Kidney epithelial cell (primary cell): ENCODE measurements around the gene ATP2C1. TPM values are rescaled to one million over a fixed set of nuclear protein-coding genes. Genes with fewer than 3 reads are reported as not detected.

ENCODE experiments used
- DNase-seq: peaks from one replicate; pipeline ENCODE4 v3.0.0-alpha.2; 2010; ENCODE audit warnings: low read depth
- H3K27me3 ChIP-seq: 2 replicates; pipeline ENCODE4 v1.6.0; 2011; ENCODE audit warnings: low read length; ENCODE audit not compliant: control insufficient read depth, insufficient read depth
- H3K36me3 ChIP-seq: 2 replicates; pipeline ENCODE4 v1.5.1; 2011; ENCODE audit warnings: low read length; ENCODE audit not compliant: control insufficient read depth, insufficient read depth
- H3K4me3 ChIP-seq: 2 replicates; pipeline ENCODE4 v1.5.1; 2011; ENCODE audit warnings: low read depth, mild to moderate bottlenecking, control low read depth, low read length
- total RNA-seq: library from RNA; depleted of rRNA; stranded (reverse); fragments of >200 nt; gene quantifications from 2 replicates; pipeline ENCODE4 v1.2.3, GENCODE V29; 2015
- TF ChIP-seq, protein P1 (sequence below): IDR thresholded peaks from 2 replicates; pipeline ENCODE4 v1.5.1; 2011; ENCODE audit warnings: mild to moderate bottlenecking, moderate library complexity, low read length, control low read depth, inconsistent platforms; ENCODE audit not compliant: insufficient read depth, poor library complexity, severe bottlenecking

The ATP2C1 gene
- total RNA-seq, 1 donor from 2014 or later, result 85.3 TPM

DNA sequence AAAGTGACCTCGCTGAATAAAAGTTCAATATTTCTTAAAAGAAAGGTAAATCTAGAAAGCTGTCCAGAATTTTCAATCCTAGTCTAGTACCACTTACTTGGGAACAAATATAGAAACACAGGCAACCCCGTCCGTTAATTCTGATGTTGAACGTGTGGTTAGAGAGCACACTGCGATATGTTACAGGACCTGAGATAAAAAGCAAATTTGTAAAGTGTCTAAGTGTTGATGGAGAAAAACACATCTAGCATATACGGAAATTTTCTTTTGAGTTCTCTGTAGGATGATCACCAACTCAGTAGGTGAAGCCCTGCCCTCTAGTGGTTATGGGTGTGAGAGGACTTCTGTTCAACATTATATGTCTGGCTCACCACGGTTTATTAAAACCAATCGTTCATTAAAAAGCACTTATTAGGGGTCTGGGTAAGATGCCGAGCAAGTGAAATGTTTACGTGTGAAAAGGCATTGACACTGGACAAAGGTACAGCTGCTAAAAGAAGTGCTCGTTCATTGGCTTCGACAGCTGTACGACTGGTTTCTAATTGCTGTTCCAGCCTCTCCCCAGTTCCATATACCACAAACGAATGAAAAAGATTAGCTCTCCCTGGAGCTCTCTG is 1.0 kb upstream of the ATP2C1 start:
- Histone ChIP-seq H3K36me3 (no peaks in the 10 kb centered on the region), H3K4me3 (peak overlapping the region; percentile 84), H3K27me3 (no peaks in the 10 kb centered on the region)
- TF ChIP-seq, protein P1, sequence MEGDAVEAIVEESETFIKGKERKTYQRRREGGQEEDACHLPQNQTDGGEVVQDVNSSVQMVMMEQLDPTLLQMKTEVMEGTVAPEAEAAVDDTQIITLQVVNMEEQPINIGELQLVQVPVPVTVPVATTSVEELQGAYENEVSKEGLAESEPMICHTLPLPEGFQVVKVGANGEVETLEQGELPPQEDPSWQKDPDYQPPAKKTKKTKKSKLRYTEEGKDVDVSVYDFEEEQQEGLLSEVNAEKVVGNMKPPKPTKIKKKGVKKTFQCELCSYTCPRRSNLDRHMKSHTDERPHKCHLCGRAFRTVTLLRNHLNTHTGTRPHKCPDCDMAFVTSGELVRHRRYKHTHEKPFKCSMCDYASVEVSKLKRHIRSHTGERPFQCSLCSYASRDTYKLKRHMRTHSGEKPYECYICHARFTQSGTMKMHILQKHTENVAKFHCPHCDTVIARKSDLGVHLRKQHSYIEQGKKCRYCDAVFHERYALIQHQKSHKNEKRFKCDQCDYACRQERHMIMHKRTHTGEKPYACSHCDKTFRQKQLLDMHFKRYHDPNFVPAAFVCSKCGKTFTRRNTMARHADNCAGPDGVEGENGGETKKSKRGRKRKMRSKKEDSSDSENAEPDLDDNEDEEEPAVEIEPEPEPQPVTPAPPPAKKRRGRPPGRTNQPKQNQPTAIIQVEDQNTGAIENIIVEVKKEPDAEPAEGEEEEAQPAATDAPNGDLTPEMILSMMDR, result peak; percentile 79
- no peak for DNase-seq

DNA sequence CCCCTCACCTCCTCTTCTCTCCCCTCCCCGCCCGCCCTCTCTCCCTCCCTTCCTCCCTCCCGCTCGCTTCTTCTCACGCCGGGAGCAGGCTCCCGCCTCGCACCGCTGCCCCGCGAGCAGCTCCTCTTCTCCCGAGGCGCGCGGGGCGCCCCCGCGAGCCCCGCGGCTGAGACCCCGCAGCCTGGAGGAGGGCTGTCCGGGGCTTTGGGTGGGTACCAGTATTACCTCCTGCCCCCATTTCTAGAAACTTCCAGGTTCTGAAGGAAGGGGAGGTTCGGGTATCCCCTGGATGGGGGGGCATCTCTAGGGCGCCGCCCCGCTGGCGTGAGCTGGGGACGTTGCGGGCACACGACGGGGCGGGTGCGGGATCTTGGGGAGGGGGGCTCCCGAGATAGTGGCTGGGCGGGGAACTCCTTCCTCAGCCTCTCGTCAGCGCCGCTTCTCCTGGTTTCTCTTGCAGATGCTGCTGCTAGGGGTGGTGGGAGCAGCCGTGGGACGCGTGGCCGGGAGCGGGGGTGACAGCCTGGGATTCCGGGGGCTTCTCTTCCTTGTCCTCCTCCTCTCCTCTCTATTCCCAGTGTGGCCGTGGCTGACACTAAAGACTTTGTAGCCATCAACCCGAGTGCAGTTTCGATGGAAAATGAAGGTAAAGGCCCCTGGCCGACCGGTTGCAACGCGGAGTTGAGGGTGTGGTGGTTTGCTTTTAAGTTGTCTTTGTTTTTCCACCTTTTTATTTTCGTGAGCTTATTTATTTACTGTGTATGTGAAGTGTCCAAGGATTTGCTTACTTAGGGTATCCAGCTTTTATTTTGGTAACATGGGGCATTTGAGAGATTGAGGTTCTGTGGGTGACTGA is 474 bp downstream of the ATP2C1 start:
- DNase-seq, result no peak
- TF ChIP-seq, protein P1, result no peak

DNA sequence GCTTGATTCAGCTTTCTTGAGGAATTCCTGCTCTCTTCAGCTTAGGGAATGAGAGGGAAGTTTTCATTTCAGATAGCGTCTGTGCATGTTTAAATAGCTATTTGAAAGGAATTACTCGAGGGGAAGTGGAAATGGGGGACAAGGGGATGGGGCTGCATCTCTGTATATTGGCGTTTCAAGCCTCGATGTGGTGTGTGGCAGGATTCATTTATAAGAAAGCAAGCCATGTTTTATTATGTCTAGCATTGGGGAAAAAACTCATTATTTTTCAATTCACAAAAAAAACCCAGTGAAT is 1.0 kb downstream of the ATP2C1 start:
- no peaks in the 10 kb centered on the region for H3K27me3 ChIP-seq
- no peak for DNase-seq
- H3K4me3 ChIP-seq, result peak overlapping the region; percentile 84
- TF ChIP-seq, protein P1, result no peak
- no peaks in the 10 kb centered on the region for H3K36me3 ChIP-seq

More for the DNA sequence above, 474 bp downstream of the ATP2C1 start:
- Histone ChIP-seq H3K4me3 (peak overlapping the region; percentile 84), H3K27me3 (no peaks in the 10 kb centered on the region), H3K36me3 (no peaks in the 10 kb centered on the region)

DNA sequence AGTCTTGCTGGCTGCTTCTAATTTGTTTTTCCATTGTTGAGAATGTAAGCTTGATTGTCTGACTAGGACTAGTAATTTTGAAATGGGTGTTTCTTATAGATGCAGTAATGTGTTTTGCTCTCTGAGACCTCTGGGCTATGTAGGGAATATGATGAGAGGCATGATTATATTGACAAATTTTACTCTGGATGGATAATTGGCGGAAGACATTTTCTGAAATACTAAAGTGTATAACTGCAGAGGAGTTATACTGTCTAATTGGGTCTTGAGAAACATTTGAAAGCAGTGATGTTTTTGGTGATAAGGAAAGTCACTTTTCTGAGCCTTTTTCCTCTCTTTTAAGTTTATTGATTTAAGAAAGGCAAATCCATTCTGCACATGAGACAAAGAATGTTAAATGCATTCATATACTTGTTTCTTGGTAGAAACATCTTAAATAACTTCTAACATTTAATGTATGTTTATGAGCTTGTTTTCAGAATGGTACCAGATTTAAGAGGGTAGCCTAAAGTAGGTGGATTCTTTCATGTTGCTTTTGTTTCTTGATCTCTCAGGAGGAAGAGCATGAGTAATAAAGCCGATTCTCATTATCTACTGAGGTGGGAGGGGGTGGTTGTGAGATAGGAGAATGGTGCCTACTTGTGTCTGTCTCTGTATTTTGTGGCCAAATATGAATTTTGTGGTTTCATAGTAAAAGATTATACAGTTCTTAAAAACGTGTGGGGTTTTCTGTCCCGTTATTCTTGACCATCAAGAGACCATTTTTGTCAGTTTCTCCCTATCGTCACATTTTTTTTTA is 2.0 kb downstream of the ATP2C1 start:
- Histone ChIP-seq H3K27me3 (no peaks in the 10 kb centered on the region), H3K4me3 (peak overlapping the region; percentile 84), H3K36me3 (no peaks in the 10 kb centered on the region)
- TF ChIP-seq, protein P1, result no peak
- DNase-seq, result no peak

DNA sequence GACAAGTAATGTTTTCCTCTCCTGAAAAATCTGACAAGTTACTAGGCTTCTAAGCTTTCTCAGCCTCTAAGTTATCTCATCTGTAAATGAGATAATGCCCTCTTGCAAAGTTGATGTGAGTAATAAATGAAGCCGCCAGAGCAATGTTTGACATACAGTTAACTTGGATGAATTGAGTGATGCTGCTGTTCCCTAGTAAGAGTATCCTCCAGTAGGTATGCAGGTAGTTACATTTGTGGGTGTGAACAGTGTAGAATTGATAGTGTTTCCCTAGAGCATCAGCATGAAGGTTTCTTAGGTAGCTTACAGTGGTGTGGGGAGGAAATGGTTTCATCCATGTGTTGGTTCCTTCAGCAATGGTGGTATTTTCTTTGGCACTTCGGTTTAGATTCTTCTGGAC is 3.4 kb downstream of the ATP2C1 start:
- TF ChIP-seq, protein P1, result no peak
- no peak overlapping the region for H3K4me3 ChIP-seq
- DNase-seq, result no peak
- H3K27me3 ChIP-seq, result no peaks in the 10 kb centered on the region
- no peaks in the 10 kb centered on the region for H3K36me3 ChIP-seq
